H9 (cell line): ENCODE data around the gene PLD5. TPM values are rescaled to one million over a fixed set of nuclear protein-coding genes. Genes with fewer than 3 reads are reported as not detected.
"Not testable (repeated sequence)": the region's sequence is repeated elsewhere in the genome, so short reads cannot be mapped to it uniquely, and the experiment has no call there.

ENCODE experiments used
- DNase-seq: peaks from one replicate; pipeline ENCODE4 v3.0.0-alpha.2; 2017
- H2AFZ ChIP-seq: one replicate; pipeline ENCODE4 v1.6.1; 2013; ENCODE audit warnings: mild to moderate bottlenecking, low read length, control low read depth, moderate library complexity
- H2AK5ac ChIP-seq: 2 replicates; pipeline ENCODE4 v1.6.1; 2013; ENCODE audit warnings: low read length, control low read depth, mixed read lengths; ENCODE audit not compliant: insufficient read length
- H2BK120ac ChIP-seq: one replicate; pipeline ENCODE4 v1.6.1; 2013; ENCODE audit warnings: low read depth, mild to moderate bottlenecking, low read length, control low read depth, inconsistent platforms; ENCODE audit not compliant: poor library complexity, severe bottlenecking
- H2BK12ac ChIP-seq: 2 replicates; pipeline ENCODE4 v1.6.1; 2013; ENCODE audit warnings: low read length, control low read depth, mixed read lengths, low read depth; ENCODE audit not compliant: insufficient read length
- H2BK15ac ChIP-seq: 2 replicates; pipeline ENCODE4 v1.6.1; 2013; ENCODE audit warnings: low read depth, low read length, control low read depth
- H2BK20ac ChIP-seq: one replicate; pipeline ENCODE4 v1.6.1; 2013; ENCODE audit warnings: low read depth, mild to moderate bottlenecking, low read length, control low read depth, inconsistent platforms; ENCODE audit not compliant: poor library complexity, severe bottlenecking
- H2BK5ac ChIP-seq: 2 replicates; pipeline ENCODE4 v1.6.1; 2013; ENCODE audit warnings: low read length, control low read depth, mixed read lengths; ENCODE audit not compliant: insufficient read length
- H3K14ac ChIP-seq: 2 replicates; pipeline ENCODE4 v1.6.1; 2013; ENCODE audit warnings: low read length, control low read depth; ENCODE audit not compliant: insufficient read depth
- H3K18ac ChIP-seq: 2 replicates; pipeline ENCODE4 v1.6.1; 2013; ENCODE audit warnings: low read depth, mild to moderate bottlenecking, mixed read lengths, low read length, control low read depth; ENCODE audit not compliant: insufficient read length
- H3K23ac ChIP-seq: 2 replicates; pipeline ENCODE4 v1.6.1; 2013; ENCODE audit warnings: low read length, control low read depth, mixed read lengths, low read depth; ENCODE audit not compliant: insufficient read length
- H3K23me2 ChIP-seq: 2 replicates; pipeline ENCODE4 v1.6.1; 2013; ENCODE audit warnings: low read depth, mild to moderate bottlenecking, mixed read lengths, low read length, control low read depth; ENCODE audit not compliant: insufficient read length, poor library complexity, severe bottlenecking
- H3K27ac ChIP-seq: 2 replicates; pipeline ENCODE4 v1.5.1; 2013; ENCODE audit warnings: low read length, control low read depth, mixed read lengths, low read depth; ENCODE audit not compliant: insufficient read length
- H3K27me3 ChIP-seq: 2 replicates; pipeline ENCODE4 v1.6.1; 2013; ENCODE audit warnings: low read length, control low read depth, inconsistent platforms; ENCODE audit not compliant: insufficient read depth
- H3K4ac ChIP-seq: 2 replicates; pipeline ENCODE4 v1.6.1; 2013; ENCODE audit warnings: low read depth, mild to moderate bottlenecking, control low read depth, inconsistent platforms, low read length, moderate library complexity
- H3K4me1 ChIP-seq: 2 replicates; pipeline ENCODE4 v1.6.1; 2013; ENCODE audit warnings: low read length, control low read depth, inconsistent platforms; ENCODE audit not compliant: insufficient read depth
- H3K4me2 ChIP-seq: 2 replicates; pipeline ENCODE4 v1.6.1; 2013; ENCODE audit warnings: low read length, control low read depth, mixed read lengths; ENCODE audit not compliant: insufficient read length, insufficient read depth
- H3K56ac ChIP-seq: 2 replicates; pipeline ENCODE4 v1.6.1; 2013; ENCODE audit warnings: low read depth, mild to moderate bottlenecking, mixed read lengths, low read length, control low read depth; ENCODE audit not compliant: insufficient read length
- H3K79me1 ChIP-seq: 2 replicates; pipeline ENCODE4 v1.6.1; 2013; ENCODE audit warnings: low read depth, mild to moderate bottlenecking, moderate library complexity, low read length, control low read depth, inconsistent platforms; ENCODE audit not compliant: insufficient read depth, poor library complexity, severe bottlenecking
- H3K79me2 ChIP-seq: 2 replicates; pipeline ENCODE4 v1.6.1; 2013; ENCODE audit warnings: low read length, control low read depth, inconsistent platforms; ENCODE audit not compliant: insufficient read depth
- H3K9ac ChIP-seq: 2 replicates; pipeline ENCODE4 v1.6.1; 2013; ENCODE audit warnings: low read length, control low read depth, mixed read lengths; ENCODE audit not compliant: insufficient read length; ENCODE audit errors: extremely low read depth
- H3K9me3 ChIP-seq: one replicate; pipeline ENCODE4 v1.6.1; 2013; ENCODE audit warnings: low read depth, low read length, inconsistent platforms; ENCODE audit not compliant: control insufficient read depth
- H3T11ph ChIP-seq: one replicate; pipeline ENCODE4 v1.6.1; 2013; ENCODE audit warnings: mild to moderate bottlenecking, low read length, control low read depth, inconsistent platforms
- H4K20me1 ChIP-seq: one replicate; pipeline ENCODE4 v1.6.1; 2013; ENCODE audit not compliant: control insufficient read depth, insufficient read length, insufficient read depth
- H4K5ac ChIP-seq: 2 replicates; pipeline ENCODE4 v1.6.1; 2013; ENCODE audit warnings: low read depth, mild to moderate bottlenecking, mixed read lengths, low read length, control low read depth; ENCODE audit not compliant: insufficient read length
- H4K8ac ChIP-seq: replicated peaks from 2 replicates; pipeline ENCODE4 v1.6.1; 2013; ENCODE audit warnings: low read length, control low read depth, mixed read lengths, low read depth; ENCODE audit not compliant: insufficient read length
- H4K91ac ChIP-seq: 2 replicates; pipeline ENCODE4 v1.6.1; 2013; ENCODE audit warnings: low read depth, mild to moderate bottlenecking, moderate library complexity, mixed read lengths, low read length, control low read depth; ENCODE audit not compliant: insufficient read length
- H3K27ac Mint-ChIP-seq, 3 experiments: 2 replicates in 2 of 3; 3 replicates in 1 of 3; pipeline ENCODE4 v1.8.0; 2020 to 2021; ENCODE audit warnings: mixed read lengths in 3 of 3, mild to moderate bottlenecking in 1 of 3, moderate library complexity in 1 of 3
- H3K27me3 Mint-ChIP-seq: 2 replicates; pipeline ENCODE4 v1.8.0; 2021; ENCODE audit warnings: low read depth, mild to moderate bottlenecking, moderate library complexity, mixed read lengths
- H3K36me3 Mint-ChIP-seq, 3 experiments: 2 replicates in 2 of 3; 3 replicates in 1 of 3; pipeline ENCODE4 v1.8.0; 2020 to 2021; ENCODE audit warnings: low read depth in 3 of 3, mixed read lengths in 3 of 3; ENCODE audit not compliant: insufficient read depth in 1 of 3
- H3K4me1 Mint-ChIP-seq, 2 experiments: 2 replicates each; pipeline ENCODE4 v1.8.0; 2020; ENCODE audit warnings: mixed read lengths in 2 of 2
- H3K4me3 Mint-ChIP-seq, 2 experiments: 2 replicates in 1 of 2; 3 replicates in 1 of 2; pipeline ENCODE4 v1.8.0; 2020 to 2021; ENCODE audit warnings: mild to moderate bottlenecking in 2 of 2, mixed read lengths in 2 of 2, moderate library complexity in 1 of 2
- H3K9me3 Mint-ChIP-seq, 2 experiments: 2 replicates in 1 of 2; 3 replicates in 1 of 2; pipeline ENCODE4 v1.8.0; 2020; ENCODE audit warnings: mild to moderate bottlenecking in 2 of 2, mixed read lengths in 2 of 2, moderate library complexity in 1 of 2
- WGBS: extraction: QIAGEN DNeasy Blood & Tissue Kit; methylation state at CpG from one replicate; pipeline ENCODE4 v1.1.7; 2013; ENCODE audit warnings: missing lambda C conversion rate, low lambda C conversion rate, mixed read lengths; ENCODE audit not compliant: insufficient read length; ENCODE audit errors: extremely low coverage; 5-methylcytosine and 5-hydroxymethylcytosine counted together
- total RNA-seq: library from RNA; stranded (reverse); gene quantifications from 2 replicates; pipeline ENCODE4 v1.2.1, GENCODE V29; 2021

The PLD5 gene
- total RNA-seq, 1 experiment from 2014 or later: 5.2 TPM

DNA sequence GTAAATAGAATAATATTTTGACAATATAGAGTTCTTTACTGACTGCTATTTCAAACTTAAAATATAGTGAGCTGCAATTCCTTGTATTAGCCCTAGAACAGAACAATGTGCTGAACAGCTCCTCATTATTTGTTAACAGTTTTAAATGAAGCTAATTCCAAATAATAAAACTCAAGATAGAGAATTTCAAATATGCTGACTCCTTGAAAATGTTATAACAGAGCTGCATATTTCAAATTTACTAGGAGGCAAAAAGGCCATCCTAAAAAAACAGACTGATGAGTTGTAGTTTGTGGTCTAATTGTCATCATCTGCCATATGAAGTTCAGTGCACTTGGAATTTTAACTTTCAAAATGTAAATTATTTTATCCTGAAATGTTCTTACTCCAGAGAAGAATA lies 197.1 kb downstream of the PLD5 start:
- not testable (repeated sequence) for H3K9me3 ChIP-seq, H4K20me1 ChIP-seq, H4K5ac ChIP-seq, H2AK5ac ChIP-seq, H3K23me2 ChIP-seq, H3K27ac ChIP-seq, H3K23ac ChIP-seq, H4K91ac ChIP-seq, H3K4ac ChIP-seq, H3K27me3 Mint-ChIP-seq, H2BK15ac ChIP-seq, H3K14ac ChIP-seq, H3K9me3 Mint-ChIP-seq, H2BK20ac ChIP-seq, H2BK12ac ChIP-seq, H3K4me2 ChIP-seq, H2BK5ac ChIP-seq, H2BK120ac ChIP-seq, H3K9ac ChIP-seq, H3K4me3 Mint-ChIP-seq, H3K18ac ChIP-seq, H3K4me1 Mint-ChIP-seq, H3T11ph ChIP-seq, H2AFZ ChIP-seq, H3K27ac Mint-ChIP-seq, H3K27me3 ChIP-seq, H3K4me1 ChIP-seq, H3K36me3 Mint-ChIP-seq, DNase-seq, H3K79me2 ChIP-seq, H3K56ac ChIP-seq, H4K8ac ChIP-seq, H3K79me1 ChIP-seq

DNA sequence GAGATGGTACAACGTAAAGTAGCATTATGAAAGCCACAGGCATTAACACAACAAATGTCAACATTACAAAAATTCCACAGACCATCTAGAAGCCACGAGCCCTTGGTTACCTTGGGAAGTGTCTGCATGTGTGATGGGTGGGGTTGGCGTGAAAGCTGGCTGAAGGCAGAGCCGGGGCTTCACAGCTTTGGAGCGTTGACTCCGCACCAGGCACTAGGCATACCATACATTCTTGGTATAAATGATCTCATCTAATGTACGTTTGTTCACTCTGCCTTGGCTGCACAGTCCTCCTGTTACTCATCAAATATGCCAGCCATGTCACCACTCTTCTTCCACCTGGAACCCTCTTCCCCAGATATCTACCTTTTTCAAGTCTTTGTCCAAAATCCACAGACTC lies 202.5 kb downstream of the PLD5 start:
- H3K4me2 ChIP-seq, H3K79me1 ChIP-seq, H2BK12ac ChIP-seq, H3K79me2 ChIP-seq, H3K4ac ChIP-seq, H4K91ac ChIP-seq, H3K9me3 Mint-ChIP-seq, H4K8ac ChIP-seq, H2AK5ac ChIP-seq, H4K20me1 ChIP-seq, H3K9ac ChIP-seq, H3K27me3 ChIP-seq, H3K27ac ChIP-seq, H3K14ac ChIP-seq, H2BK15ac ChIP-seq, H2BK120ac ChIP-seq, DNase-seq, H3T11ph ChIP-seq, H2BK20ac ChIP-seq, H3K4me1 ChIP-seq, H3K27me3 Mint-ChIP-seq, H3K23ac ChIP-seq, H3K4me1 Mint-ChIP-seq, H3K27ac Mint-ChIP-seq, H3K36me3 Mint-ChIP-seq, H4K5ac ChIP-seq, H3K9me3 ChIP-seq, H2BK5ac ChIP-seq, H3K23me2 ChIP-seq, H3K4me3 Mint-ChIP-seq, H2AFZ ChIP-seq, H3K56ac ChIP-seq, H3K18ac ChIP-seq: not testable (repeated sequence)
- WGBS: no CpG with 5 or more reads among the region's 7 CpGs
